Measurements from ENCODE around the gene SPCS2.

GRCh38 chr11:74953451-74953850 lies 4.4 kb downstream of the SPCS2 start:
- TF ChIP-seq, protein P1, sequence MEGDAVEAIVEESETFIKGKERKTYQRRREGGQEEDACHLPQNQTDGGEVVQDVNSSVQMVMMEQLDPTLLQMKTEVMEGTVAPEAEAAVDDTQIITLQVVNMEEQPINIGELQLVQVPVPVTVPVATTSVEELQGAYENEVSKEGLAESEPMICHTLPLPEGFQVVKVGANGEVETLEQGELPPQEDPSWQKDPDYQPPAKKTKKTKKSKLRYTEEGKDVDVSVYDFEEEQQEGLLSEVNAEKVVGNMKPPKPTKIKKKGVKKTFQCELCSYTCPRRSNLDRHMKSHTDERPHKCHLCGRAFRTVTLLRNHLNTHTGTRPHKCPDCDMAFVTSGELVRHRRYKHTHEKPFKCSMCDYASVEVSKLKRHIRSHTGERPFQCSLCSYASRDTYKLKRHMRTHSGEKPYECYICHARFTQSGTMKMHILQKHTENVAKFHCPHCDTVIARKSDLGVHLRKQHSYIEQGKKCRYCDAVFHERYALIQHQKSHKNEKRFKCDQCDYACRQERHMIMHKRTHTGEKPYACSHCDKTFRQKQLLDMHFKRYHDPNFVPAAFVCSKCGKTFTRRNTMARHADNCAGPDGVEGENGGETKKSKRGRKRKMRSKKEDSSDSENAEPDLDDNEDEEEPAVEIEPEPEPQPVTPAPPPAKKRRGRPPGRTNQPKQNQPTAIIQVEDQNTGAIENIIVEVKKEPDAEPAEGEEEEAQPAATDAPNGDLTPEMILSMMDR (IDR thresholded peaks at IDR 0.05; ENCODE audit: insufficient read depth, low read depth, low read length): no peak
- TF ChIP-seq EZH2 (IDR thresholded peaks at IDR 0.05; ENCODE audit: insufficient read depth, low read length): no peak
